Astrocyte (in vitro differentiated cells and primary cell): Measurements from ENCODE around the gene IL4R. TPM values are rescaled to one million over a fixed set of nuclear protein-coding genes. Genes with fewer than 3 reads are reported as not detected.

ENCODE experiments used
- DNase-seq: peaks from one replicate; pipeline ENCODE4 v3.0.0-alpha.2; 2010; ENCODE audit warnings: low read depth
- FAIRE-seq: peaks from 2 replicates; lab custom pipeline; 2011; peaks lifted over from hg19 to GRCh38; lab: Jason Lieb, UNC
- H2AFZ ChIP-seq: 2 replicates; pipeline ENCODE4 v1.6.0; 2012; ENCODE audit warnings: low read depth, low read length, inconsistent platforms
- H3K27ac ChIP-seq: 2 replicates; pipeline ENCODE4 v1.5.1; 2011; ENCODE audit warnings: low read depth, low read length, inconsistent platforms
- H3K27me3 ChIP-seq: 2 replicates; pipeline ENCODE4 v1.6.0; 2011; ENCODE audit warnings: low read length, inconsistent platforms; ENCODE audit not compliant: insufficient read depth
- H3K36me3 ChIP-seq: 2 replicates; pipeline ENCODE4 v1.5.1; 2011; ENCODE audit warnings: low read length, inconsistent platforms; ENCODE audit not compliant: insufficient read depth
- H3K4me1 ChIP-seq: 2 replicates; pipeline ENCODE4 v1.5.1; 2011; ENCODE audit warnings: low read length, inconsistent platforms; ENCODE audit not compliant: insufficient read depth
- H3K4me2 ChIP-seq: 2 replicates; pipeline ENCODE4 v1.6.0; 2012; ENCODE audit warnings: low read length, inconsistent platforms
- H3K4me3 ChIP-seq: 2 replicates; pipeline ENCODE4 v1.5.1; 2011; ENCODE audit warnings: low read depth, mild to moderate bottlenecking, low read length, inconsistent platforms; ENCODE audit not compliant: insufficient read depth
- H3K79me2 ChIP-seq: 2 replicates; pipeline ENCODE4 v1.6.0; 2012; ENCODE audit warnings: mild to moderate bottlenecking, low read length, inconsistent platforms; ENCODE audit not compliant: insufficient read depth
- H3K9ac ChIP-seq: 2 replicates; pipeline ENCODE4 v1.6.0; 2012; ENCODE audit warnings: mild to moderate bottlenecking, low read length, inconsistent platforms
- H3K9me3 ChIP-seq: 2 replicates; pipeline ENCODE4 v1.5.1; 2012; ENCODE audit warnings: low read depth, mild to moderate bottlenecking, low read length, inconsistent platforms; ENCODE audit not compliant: insufficient read depth
- H4K20me1 ChIP-seq: 2 replicates; pipeline ENCODE4 v1.6.0; 2012; ENCODE audit warnings: low read length, inconsistent platforms; ENCODE audit not compliant: insufficient read depth
- H3K27ac Mint-ChIP-seq: one replicate; pipeline ENCODE4 v1.8.0; 2021; ENCODE audit warnings: mild to moderate bottlenecking, mixed read lengths; ENCODE audit not compliant: unreplicated experiment
- H3K27me3 Mint-ChIP-seq: one replicate; pipeline ENCODE4 v1.8.0; 2021; ENCODE audit warnings: low read depth, mixed read lengths; ENCODE audit not compliant: unreplicated experiment
- H3K36me3 Mint-ChIP-seq: one replicate; pipeline ENCODE4 v1.8.0; 2021; ENCODE audit warnings: low read depth, mixed read lengths; ENCODE audit not compliant: unreplicated experiment
- H3K4me1 Mint-ChIP-seq: one replicate; pipeline ENCODE4 v1.8.0; 2021; ENCODE audit warnings: low read depth, mixed read lengths; ENCODE audit not compliant: unreplicated experiment
- H3K4me3 Mint-ChIP-seq: one replicate; pipeline ENCODE4 v1.8.0; 2021; ENCODE audit warnings: mild to moderate bottlenecking, moderate library complexity, mixed read lengths; ENCODE audit not compliant: unreplicated experiment
- H3K9me3 Mint-ChIP-seq: one replicate; pipeline ENCODE4 v1.8.0; 2021; ENCODE audit warnings: mild to moderate bottlenecking, mixed read lengths; ENCODE audit not compliant: unreplicated experiment
- CTCF ChIP-seq: IDR thresholded peaks from 2 replicates; pipeline ENCODE4 v1.5.1; 2011; ENCODE audit warnings: low read depth, mild to moderate bottlenecking, inconsistent platforms, low read length, moderate library complexity; ENCODE audit not compliant: insufficient read depth
- EZH2 ChIP-seq: IDR thresholded peaks from 2 replicates; pipeline ENCODE4 v1.6.1; 2012; ENCODE audit warnings: mild to moderate bottlenecking, low read length, inconsistent platforms; ENCODE audit not compliant: insufficient read depth
- total RNA-seq: library from RNA; stranded (reverse); gene quantifications from 2 replicates; pipeline ENCODE4 v1.2.1, GENCODE V29; 2021

The IL4R gene
- total RNA-seq, 1 donor from 2014 or later: 17.5 TPM

- Histone ChIP-seq H3K9ac (no peak overlapping the region), H4K20me1 (no peaks in the 10 kb centered on the region), H3K4me3 (no peak overlapping the region), H3K79me2 (no peaks in the 10 kb centered on the region), H3K27ac (no peak overlapping the region), H2AFZ (no peak overlapping the region), H3K4me1 (no peaks in the 10 kb centered on the region), H3K4me2 (no peak overlapping the region), H3K27me3 (no peaks in the 10 kb centered on the region), H3K36me3 (no peaks in the 10 kb centered on the region), H3K9me3 (no peaks in the 10 kb centered on the region)
- FAIRE-seq (no peak), DNase-seq (no peak)
- Mint-ChIP-seq H3K4me1 (peaks cover 14% of the 10 kb centered on the region), H3K36me3 (no peaks in the 10 kb centered on the region), H3K9me3 (peaks cover 2% of the 10 kb centered on the region), H3K27ac (peak overlapping the region; percentile 26), H3K4me3 (no peak overlapping the region), H3K27me3 (peaks cover 2% of the 10 kb centered on the region)
- TF ChIP-seq CTCF: no peak
- TF ChIP-seq EZH2: no peak
These were observed 20.4 kb upstream of the IL4R start for GRCh38 chr16:27293343-27293742.

GRCh38 chr16:27298132-27298531 lies 15.6 kb upstream of the IL4R start:
- DNase-seq (no peak), FAIRE-seq (no peak)
- no peak overlapping the region for H3K27ac ChIP-seq
- no peak overlapping the region for H3K9ac ChIP-seq
- no peak overlapping the region for H3K4me2 ChIP-seq
- no peaks in the 10 kb centered on the region for H4K20me1 ChIP-seq
- H3K79me2 ChIP-seq: no peaks in the 10 kb centered on the region
- H3K4me1 Mint-ChIP-seq: no peaks in the 10 kb centered on the region
- no peak overlapping the region for H2AFZ ChIP-seq
- H3K27ac Mint-ChIP-seq: no peak overlapping the region
- no peaks in the 10 kb centered on the region for H3K27me3 ChIP-seq
- no peak for TF ChIP-seq CTCF
- no peak for TF ChIP-seq EZH2
- H3K9me3 Mint-ChIP-seq: no peaks in the 10 kb centered on the region
- no peaks in the 10 kb centered on the region for H3K4me1 ChIP-seq
- no peaks in the 10 kb centered on the region for H3K36me3 ChIP-seq
- peaks cover 8% of the 10 kb centered on the region for H3K27me3 Mint-ChIP-seq
- H3K9me3 ChIP-seq: no peaks in the 10 kb centered on the region
- H3K4me3 ChIP-seq: no peak overlapping the region
- H3K36me3 Mint-ChIP-seq: no peaks in the 10 kb centered on the region
- no peak overlapping the region for H3K4me3 Mint-ChIP-seq

- no peaks in the 10 kb centered on the region for H3K36me3 ChIP-seq
- H3K4me1 ChIP-seq: no peaks in the 10 kb centered on the region
- Mint-ChIP-seq H3K4me1 (no peaks in the 10 kb centered on the region), H3K4me3 (no peak overlapping the region), H3K27me3 (peaks cover 16% of the 10 kb centered on the region), H3K27ac (no peak overlapping the region), H3K36me3 (peaks cover 2% of the 10 kb centered on the region), H3K9me3 (no peaks in the 10 kb centered on the region)
- FAIRE-seq (no peak), DNase-seq (no peak)
- H3K27me3 ChIP-seq: no peaks in the 10 kb centered on the region
- no peaks in the 10 kb centered on the region for H4K20me1 ChIP-seq
- no peak overlapping the region for H3K4me3 ChIP-seq
- no peak overlapping the region for H3K4me2 ChIP-seq
- no peak overlapping the region for H2AFZ ChIP-seq
- no peaks in the 10 kb centered on the region for H3K9me3 ChIP-seq
- no peak overlapping the region for H3K27ac ChIP-seq
- no peaks in the 10 kb centered on the region for H3K79me2 ChIP-seq
- H3K9ac ChIP-seq: no peak overlapping the region
- TF ChIP-seq CTCF (no peak), EZH2 (no peak)
These were observed 12.4 kb upstream of the IL4R start for GRCh38 chr16:27301236-27301861.
